HG03520 (cell line): ENCODE results near the gene PPP2R5C.
"Not testable (repeated sequence)": the region's sequence is repeated elsewhere in the genome, so short reads cannot be mapped to it uniquely, and the experiment has no call there.

Source experiments
- ATAC-seq: cut with Tn5 transposase; IDR thresholded peaks from one replicate; pipeline ENCODE4 v1.9.1; 2021; ENCODE audit warnings: mild to moderate bottlenecking, moderate library complexity; ENCODE audit not compliant: unreplicated experiment

PPP2R5C gene

DNA sequence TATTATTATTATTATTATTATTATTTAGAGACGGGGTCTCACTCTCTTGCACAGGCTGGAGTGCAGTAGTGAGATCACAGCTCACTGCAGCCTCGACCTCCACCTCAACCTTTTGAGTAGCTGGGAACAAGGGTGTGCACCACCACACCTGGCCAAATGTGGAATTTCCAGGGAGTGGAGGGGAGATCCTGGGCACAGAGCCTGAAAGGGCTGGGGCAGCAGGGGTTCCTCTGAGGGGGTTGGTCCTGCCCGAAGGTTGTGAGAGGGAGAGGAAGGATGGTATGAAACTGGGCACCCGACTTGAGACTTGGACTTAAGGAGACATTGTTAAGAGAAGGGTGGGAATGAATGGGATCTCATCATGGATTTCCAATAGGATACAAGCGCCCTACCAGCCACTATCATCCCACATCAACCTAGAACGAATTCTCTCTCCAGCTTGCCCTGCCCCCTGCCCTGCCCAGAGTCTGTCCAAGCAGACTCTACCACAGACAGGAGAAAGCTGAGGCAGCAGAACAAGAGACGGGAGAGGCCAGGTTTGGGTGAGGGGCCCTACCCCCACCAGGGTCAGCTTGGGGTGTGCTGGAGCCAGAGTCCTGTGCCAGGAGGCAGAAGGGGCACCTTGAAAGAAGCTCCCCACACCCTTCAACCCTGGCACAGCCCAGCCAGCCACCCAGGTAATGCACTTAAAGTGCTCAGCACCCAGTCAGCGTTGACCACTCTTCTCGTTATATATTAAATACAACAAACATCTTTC lies 200.4 kb downstream of the PPP2R5C start:
- no peak for ATAC-seq

DNA sequence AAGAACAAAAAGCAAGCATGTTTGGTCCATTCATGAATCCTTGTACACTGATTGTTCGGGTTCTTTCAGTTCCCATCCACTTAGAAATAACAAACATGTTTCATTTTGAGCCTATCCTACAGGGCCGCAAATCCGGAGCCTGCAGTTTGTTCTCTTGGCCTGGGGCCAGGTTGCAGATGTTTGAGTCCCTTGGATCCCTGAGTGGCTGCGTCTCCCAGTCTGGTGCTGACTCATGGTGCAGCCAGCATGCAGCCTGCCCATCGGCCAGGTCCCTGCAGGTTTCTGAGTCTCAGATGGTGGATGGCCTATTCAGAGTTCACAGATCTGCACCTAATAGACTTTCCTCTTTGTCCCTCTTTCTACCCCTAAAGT lies 201.0 kb downstream of the PPP2R5C start:
- ATAC-seq, result no peak

DNA sequence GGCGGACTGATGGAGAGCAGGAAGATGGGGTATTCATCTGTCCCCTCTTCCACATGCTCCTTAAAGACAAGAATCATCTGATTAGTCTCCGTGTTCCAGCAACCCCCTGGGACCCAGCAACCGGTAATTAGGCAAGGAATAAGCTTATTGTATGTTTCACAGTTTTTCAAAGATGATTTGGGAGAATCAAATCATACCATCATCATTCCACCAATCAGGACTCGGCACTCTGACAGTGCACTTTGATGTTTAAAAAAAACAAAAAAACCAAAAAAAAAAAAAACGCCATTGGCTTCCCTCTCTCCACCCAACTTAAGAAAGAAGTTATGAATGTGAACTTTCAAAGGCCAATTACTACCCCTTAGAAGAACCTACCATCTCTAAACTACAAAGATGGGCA lies 201.5 kb downstream of the PPP2R5C start:
- no peak for ATAC-seq

DNA sequence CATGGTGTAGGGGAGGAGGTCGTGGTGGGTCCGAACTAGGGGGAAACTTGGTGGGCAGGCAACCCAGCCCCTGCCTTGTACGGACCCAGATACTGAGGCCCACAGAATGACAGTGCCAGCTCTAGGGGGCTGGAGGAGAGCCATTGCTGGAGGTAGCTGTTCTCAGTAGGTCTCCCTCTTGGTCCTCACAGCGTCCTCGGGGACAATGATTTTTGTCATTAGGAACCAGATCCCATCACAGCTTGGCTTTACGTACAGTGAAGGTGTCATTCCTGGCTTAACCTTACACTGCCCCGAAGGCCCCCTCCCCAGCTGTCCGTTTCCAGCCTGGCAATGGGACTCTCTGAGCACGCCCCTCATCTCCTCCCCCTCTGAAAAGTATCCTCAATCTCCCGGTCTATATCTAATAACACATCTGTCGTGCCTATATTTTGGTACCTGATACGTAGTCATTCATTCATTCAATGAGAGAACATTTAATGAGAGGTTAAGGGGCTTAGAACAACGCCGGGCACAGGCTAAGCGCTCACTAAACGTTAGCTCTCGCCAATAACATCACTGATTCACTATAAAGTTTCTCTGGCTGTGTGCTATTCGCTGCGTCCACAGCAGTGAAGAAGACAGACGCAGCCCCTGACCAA lies 202.3 kb downstream of the PPP2R5C start:
- ATAC-seq, result no peak

DNA sequence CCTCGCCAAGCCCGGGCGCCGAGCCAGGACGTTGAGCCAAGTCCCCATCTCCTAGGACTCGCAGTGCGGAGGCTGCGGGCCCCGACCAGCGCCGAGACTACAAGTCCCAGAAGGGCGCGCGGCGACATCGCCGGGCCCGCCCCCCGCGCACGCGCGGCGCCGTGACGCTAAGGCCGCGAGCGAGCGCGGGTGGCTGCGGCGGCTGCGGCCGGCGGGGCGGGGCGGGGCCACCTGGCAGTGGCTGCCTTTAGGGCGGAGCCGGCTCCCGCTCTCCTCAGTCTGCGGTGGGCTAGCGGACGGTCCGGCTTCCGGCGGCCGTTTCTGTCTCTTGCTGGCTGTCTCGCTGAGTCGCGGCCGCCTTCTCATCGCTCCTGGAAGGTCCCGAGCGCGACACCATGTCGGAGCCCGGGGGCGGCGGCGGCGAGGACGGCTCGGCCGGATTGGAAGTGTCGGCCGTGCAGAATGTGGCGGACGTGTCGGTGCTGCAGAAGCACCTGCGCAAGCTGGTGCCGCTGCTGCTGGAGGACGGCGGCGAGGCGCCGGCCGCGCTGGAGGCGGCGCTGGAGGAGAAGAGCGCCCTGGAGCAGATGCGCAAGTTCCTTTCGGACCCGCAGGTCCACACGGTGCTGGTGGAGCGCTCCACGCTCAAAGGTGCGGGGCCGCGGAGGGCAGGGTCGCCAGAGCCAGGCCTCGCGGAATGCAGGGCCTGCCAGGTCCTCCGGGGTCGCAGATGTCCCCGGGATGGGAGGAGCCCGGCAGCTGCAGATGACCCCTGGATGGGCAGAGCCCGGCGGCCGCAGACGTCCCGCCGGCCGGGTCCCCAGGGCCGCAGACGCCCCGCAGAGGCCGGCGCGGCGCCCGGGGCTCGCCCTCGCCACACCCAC lies 203.0 kb downstream of the PPP2R5C start, which contains the start of gene DYNC1H1:
Gene DYNC1H1, plus strand, starts transcription at position 277 of the 884 bp plus-strand sequence. Its CDS starts 119 bp downstream, at position 396.
- ATAC-seq, result peak; percentile 70

DNA sequence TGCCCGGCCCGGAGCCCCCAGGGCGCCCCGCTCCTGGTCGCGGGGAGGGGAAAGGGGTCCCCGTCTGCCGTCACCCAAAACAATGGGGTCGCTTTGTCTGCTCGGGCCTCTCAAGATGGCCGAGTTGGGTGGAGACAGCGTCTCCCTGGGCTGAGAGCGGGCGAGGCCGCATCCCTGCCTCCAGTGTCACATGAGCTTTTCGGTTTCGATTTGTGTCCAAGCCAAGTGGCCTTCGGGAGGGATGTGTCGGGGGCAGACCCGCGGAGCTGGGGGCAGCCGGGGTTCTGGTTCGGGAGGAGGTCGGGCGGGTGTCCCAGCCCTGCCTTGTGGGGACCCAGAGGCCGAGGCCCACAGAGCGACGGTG lies 203.7 kb downstream of the PPP2R5C start:
- ATAC-seq, result peak; percentile 27

DNA sequence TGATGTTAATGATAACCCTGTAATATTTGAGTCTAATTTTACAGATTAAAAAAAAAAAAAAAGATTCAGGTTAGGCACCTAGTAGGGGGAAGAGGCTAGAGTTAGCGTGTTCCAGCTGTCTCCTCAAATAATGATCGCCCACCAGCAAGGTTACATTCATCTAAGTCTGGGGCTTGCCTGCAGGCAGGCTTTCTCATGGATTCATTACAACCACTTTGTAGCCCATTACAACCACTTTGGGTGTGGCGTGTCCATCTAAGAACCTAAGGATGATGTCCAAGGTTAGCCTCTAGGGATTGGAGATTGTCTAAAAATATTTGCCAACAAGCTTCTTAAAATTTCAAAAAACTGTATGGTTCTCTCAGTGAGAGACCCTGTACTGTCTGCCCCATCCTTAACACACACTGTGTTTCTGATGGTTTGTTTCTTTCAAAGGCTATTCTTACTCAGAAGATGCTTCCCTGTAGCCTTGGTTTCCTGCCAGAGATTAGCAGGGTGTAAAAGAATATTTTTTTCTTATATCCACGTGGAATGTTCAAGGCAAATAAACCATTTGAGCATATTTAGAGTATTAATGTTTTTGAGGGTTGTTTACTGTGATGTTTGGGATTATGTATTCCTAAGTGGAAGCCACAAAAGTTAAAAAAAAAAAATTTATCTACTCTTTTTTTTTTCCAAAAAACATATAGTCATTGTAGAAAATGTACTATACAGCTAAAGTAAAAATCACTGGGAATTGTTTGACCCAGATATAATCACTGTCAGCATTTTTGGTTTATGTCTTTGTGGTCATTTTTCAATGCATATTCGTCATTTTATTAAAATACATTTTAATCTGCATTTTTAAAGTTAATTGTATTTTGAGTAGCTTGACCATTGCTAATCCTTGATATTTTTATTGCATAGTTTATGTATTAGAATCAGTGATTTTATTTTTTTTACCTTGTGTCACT lies 204.5 kb downstream of the PPP2R5C start:
- no peak for ATAC-seq

DNA sequence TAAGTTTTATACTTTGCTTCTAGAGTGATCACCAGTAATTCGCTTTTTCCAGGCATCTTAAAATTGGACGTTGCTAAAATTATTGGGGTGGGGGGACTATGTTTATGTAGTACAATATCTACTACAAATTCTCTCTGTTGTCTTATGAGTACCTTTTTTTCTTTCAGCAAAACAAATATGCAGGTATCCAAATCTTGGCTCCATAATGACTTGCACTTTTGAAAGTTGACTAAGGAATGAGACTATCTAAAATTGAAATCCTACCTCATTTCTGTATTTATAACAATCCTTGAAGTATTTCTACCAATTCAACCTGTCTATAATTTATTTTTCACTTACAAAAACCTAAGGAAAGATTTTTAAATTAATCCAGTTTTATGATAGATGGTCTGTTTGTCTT lies 205.2 kb downstream of the PPP2R5C start:
- ATAC-seq, result no peak

DNA sequence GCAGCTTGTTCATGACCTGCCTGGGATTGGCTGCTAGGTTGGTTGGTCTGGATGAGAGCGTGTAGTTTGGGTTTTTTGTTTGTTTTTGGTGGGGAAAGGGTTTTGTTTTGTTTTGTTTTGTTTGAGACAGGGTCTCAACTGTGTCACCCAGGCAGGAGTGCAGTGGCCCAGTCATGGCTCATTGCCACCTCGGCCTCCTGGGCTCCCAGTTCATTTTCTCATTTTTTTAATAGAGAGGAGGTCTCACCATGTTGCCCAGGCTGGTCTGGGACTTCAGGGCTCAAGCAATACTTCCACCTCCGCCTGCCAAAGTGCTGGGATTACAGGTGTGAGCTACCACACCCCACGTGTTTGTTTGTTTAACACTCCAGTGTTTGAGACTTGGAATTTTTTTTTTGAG lies 206.7 kb downstream of the PPP2R5C start:
- no peak for ATAC-seq

DNA sequence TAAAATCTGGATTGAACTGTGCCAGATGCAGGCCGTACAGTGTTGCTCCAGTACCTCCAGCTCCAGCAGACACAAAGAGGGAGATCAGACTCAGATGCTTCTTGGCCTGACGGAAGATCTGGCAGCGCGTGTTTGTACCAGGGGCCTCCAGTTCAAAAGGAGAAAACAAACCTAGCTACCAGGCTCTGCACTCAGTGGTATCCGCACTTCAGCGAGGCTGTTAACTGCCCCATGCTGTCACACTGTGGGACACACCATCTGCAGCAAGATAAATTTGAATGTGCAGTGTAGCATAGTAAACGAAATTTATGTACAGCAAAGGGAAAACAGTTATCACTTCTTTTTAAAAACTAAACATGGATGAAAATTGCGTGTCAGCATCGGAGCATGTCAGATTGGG lies 208.0 kb downstream of the PPP2R5C start:
- ATAC-seq, result no peak

DNA sequence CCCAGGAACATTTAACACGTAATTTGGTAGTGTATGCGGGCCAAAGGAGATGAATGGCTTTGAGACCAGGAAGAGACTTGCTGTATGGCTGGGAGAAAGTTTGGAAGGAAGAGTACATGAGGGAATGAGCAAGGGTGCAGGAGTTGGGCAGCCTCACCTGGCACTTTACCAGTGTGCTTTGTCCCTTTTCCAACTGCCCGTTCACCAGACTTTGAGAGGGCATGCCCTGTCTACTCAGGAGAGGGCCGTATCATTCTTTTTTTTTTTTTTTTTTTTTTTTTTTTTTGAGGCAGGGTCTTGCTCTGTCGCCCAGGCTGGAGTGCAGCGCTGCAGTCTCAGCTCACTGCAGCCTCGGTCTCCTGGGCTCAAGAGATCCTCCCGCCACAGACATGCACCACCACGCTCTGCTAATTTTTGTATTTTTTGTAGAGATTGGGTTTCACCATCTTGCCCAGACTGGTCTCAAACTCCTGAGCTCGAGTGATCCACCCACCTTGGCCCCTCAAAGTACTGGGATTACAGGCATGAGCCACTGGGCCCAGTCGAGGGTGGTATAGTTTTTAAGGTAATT lies 209.4 kb downstream of the PPP2R5C start:
- no peak for ATAC-seq

DNA sequence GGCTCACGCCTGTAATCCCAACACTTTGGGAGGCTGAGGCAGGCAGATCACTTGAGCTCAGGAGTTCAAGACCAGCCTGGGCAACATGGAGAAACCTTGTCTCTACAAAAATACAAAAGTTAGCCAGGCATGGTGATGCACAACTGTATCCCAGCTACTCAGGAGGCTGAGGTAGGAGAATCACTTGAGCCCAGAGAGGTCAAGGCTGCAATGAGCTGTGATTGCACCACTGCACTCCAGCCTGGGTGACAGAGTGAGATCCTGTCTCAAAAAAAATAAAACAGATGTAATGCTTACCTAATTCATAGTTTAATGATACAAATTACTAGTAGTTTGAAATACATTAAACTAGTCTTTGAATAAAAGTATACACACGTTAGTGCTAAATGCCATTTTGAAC lies 209.9 kb downstream of the PPP2R5C start:
- not testable (repeated sequence) for ATAC-seq

DNA sequence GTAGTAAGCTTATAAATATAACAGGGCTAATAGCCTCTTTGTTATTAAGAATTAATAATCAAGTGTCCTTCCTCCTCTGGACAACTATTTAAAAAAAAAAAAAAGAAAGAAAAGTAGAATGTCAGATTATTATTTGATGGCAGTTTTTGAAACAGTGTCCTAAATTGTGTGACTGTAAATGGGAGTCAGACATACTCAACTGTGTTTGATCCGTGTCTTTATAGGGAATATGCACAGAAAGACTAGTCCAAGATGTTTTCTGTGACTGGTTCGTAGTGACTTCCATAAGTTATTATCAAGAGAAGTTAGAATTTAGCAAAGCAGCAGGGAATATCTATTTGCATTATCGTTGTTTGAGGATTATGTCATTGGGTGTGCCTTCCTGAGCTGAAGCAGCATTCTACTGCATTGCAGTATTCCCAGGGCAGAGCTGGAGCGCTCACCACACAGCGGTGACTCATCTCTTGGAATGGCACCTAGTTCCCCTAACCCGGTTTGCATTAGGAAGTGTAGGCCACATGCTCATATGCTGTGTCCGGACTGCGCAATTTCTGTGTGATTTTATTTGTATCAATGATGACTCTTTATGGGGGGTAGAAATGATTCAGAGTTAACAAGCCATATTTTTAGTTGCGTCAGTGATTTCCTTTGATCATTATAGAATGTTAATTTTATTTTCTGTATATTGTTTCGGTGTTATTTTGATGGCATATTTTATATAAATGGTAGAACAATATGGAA lies 210.8 kb downstream of the PPP2R5C start:
- ATAC-seq, result no peak

DNA sequence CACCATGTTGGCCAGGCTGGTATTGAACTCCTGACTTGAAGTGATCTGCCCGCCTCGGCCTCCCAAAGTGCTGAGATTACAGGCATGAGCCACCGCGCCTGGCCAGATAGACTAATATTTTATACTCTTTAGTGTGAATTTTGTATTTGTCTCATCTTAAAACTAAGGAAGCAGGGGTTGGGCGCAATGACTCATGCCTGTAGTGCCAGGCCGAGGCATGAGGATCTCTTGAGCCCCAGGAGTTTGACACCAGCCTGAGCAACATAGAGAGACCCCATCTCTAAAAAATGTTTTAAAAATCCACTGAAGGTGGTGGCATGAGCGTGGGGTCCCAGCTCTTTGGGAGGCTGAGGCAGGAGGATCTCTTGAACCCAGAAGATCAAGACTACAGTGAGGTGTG lies 211.8 kb downstream of the PPP2R5C start:
- ATAC-seq, result no peak

DNA sequence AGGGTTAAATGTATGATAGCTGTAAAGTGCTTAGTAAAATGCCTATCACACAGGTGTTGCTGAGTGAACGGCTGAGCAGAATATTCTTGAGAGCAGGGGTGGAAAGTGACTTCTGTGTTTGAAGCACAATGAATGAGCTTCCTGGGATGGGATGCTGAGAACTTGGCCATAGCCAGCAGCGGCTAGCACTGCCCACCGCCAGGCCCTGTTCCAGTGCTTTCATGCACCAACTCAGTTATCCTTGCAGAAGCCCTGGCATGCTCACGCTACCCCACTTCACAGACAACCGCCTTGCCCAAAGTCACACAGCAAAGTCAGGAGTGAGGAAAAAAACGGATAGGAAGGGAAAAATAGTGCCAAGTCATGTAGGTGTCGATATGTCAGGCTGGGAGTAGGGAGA lies 213.7 kb downstream of the PPP2R5C start:
- no peak for ATAC-seq
